NT2/D1 (cell line): ENCODE measurements around the gene GAL3ST2.

Source experiments
- SUZ12 ChIP-seq: IDR thresholded peaks from 2 replicates; pipeline ENCODE4 v1.6.1; 2011; ENCODE audit not compliant: insufficient read length, insufficient read depth; ENCODE audit errors: extremely low read depth
- YY1 ChIP-seq: IDR thresholded peaks from 2 replicates; pipeline ENCODE4 v1.6.1; 2011; ENCODE audit not compliant: insufficient read length, insufficient read depth

GRCh38 chr2:241776336-241777169, at the start of gene GAL3ST2:
- TF ChIP-seq YY1 (no peak), SUZ12 (no peak)
